HG03064 (cell line): ENCODE results near the gene STAM.
"Not testable (repeated sequence)": the region's sequence is repeated elsewhere in the genome, so short reads cannot be mapped to it uniquely, and the experiment has no call there.

ENCODE experiments used
- ATAC-seq: cut with Tn5 transposase; IDR thresholded peaks from one replicate; pipeline ENCODE4 v1.9.1; 2021; ENCODE audit warnings: low read depth; ENCODE audit not compliant: unreplicated experiment

STAM gene

DNA sequence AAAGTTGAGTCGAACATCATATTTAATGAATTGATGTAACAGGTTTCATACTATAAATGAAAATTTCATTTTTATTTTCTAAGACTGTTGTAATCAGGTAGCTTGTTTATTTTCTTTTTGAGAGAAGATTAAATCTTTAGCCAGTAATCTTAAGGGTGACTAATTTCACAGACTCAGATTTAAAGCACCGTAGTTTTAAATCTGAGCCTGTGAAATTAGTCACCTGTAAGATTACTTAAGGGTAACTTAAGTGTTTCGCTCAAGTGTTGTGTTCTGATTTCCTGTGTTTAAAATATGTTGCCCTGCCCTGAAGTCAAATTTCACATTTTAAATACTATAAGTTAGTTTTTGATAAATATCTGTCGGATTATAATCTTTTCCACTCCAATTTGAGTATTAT, 72.2 kb downstream of the STAM start:
- ATAC-seq, result no peak

DNA sequence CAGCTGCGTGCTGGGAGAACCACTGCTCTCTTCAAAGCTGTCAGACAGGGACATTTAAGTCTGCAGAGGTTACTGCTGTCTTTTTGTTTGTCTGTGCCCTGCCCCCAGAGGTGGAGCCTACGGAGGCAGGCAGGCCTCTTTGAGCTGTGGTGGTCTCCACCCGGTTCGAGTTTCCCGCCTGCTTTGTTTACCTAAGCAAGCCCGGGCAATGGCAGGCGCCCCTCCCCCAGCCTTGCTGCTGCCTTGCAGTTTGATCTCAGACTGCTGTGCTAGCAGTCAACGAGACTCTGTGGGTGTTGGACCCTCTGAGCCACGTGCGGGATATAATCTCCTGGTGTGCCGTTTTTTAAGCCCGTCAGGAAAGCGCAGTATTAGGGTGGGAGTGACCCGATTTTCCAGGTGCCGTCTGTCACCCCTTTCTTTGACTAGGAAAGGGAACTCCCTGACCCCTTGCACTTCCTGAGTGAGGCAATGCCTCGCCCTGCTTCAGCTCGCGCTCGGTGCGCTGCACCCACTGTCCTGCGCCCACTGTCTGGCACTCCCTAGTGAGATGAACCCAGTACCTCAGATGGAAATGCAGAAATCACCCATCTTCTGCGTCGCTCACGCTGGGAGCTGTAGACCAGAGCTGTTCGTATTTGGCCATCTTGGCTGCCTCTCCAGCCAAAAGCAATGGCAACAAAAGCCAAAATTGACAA, 78.5 kb downstream of the STAM start:
- ATAC-seq, result not testable (repeated sequence)

DNA sequence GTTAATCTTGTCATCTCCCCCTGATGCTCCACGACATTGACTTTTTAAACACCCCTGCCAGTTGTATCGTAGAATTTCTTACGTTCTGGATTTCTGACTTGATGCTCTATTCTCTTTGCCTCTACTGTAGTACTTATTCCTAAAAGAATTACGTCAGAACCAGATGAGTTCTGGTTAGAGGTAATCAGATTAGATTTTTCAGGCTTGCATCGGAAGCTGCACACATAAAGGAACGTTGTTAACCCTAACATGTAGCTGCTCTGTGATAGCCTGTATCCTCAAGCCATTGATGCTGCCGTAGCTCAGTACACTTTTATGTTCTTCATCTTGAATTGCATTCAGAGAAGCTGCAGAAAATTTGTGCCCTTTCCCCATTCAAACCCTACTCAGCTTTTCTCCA, 81.8 kb downstream of the STAM start:
- ATAC-seq, result no peak

GRCh38 chr10:17729630-17730029, 85.7 kb downstream of the STAM start:
- no peak for ATAC-seq

- no peak for ATAC-seq
Observed at GRCh38 chr10:17730667-17731066, 86.7 kb downstream of the STAM start.

DNA sequence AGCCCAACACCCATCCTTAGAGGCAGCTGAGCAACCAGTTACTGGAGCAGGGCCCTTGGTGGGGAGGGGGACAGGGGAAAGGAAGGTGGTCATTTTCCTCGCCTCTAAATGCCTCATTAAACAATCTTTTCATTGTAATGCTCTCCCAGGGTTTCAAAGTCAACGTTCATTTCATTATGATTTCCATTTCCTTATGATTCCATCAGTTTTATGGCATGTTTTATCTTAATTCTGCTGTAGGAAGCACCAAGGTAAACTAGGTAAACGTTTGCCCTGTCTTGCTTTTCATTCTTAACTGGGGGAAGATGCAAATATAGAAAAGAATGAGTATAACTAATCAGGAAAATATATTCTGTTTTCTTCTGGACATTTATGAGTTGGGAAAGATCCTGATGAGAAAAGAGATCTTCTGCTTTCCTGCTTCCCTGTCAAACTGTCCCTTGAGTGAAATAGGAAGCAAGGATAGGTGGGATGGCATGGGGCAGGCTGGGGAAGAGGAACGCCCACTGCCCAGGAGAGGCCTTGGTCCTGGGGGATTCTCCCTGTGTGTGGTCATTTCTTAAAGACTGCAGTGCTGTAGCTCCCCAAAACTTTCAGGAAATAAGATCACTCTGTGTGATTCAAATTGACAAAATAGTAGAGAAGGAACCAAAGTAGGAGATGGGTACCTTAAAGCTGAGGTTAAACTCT, 87.5 kb downstream of the STAM start:
- ATAC-seq, result no peak

DNA sequence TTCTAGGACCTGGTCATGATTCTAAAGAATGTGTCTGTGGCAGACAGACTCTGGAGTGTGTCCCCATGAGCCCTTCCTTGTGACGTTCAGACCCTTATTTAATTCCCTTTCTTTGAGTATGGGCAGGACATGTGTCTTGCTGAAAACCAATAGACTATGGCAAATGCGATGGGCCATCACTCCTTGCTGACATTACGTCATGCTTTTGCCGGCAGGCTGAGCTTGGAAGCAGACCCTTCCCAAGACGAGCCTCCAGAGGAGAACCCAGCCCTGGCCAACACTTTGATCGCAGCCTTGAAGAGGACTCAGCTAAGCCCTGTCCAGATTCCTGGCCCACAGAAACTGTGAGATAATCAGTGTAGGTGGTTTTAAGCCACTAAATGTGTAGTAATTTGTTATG, 89.7 kb downstream of the STAM start:
- ATAC-seq, result no peak

GRCh38 chr10:17734432-17735080, 90.6 kb downstream of the STAM start:
- ATAC-seq, result no peak

DNA sequence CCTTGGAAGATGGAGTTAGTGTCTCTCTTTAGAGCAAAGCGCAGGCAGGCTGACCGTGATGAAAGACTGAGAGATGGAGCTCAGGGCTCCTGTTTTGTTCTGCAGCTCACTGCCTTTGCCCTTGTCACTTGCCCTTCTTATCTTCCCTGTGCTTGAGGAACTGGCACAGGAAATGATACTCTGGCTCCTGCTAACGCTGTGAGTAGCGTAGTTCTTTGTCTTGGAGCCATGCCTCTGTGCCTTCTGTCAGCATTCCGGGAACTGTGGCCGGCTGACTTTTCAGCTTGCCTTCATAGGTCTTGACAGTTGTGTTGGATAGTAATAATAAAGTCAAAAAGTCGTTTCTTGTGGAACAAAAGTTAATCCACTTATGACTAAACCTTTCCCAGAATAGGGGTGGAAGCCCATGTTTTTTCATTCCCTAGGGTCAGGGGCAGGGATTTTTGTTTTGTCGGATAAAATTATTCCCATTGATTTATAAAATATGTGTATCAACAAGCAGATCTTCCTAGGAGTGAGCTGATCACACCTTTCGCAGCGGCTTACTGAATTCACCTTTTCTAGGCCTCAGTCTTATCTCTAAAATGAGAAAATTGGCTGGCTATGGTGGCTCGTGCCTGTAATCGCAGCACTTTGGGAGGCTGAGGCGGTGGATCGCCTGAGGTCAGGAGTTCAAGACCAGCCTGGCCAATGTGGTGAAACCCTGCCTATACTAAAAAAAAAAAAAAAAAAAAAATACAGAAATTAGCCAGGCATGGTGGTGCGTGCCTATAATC, 91.4 kb downstream of the STAM start:
- ATAC-seq, result no peak

- ATAC-seq, result no peak
Observed at GRCh38 chr10:17736223-17736622, 92.3 kb downstream of the STAM start.

DNA sequence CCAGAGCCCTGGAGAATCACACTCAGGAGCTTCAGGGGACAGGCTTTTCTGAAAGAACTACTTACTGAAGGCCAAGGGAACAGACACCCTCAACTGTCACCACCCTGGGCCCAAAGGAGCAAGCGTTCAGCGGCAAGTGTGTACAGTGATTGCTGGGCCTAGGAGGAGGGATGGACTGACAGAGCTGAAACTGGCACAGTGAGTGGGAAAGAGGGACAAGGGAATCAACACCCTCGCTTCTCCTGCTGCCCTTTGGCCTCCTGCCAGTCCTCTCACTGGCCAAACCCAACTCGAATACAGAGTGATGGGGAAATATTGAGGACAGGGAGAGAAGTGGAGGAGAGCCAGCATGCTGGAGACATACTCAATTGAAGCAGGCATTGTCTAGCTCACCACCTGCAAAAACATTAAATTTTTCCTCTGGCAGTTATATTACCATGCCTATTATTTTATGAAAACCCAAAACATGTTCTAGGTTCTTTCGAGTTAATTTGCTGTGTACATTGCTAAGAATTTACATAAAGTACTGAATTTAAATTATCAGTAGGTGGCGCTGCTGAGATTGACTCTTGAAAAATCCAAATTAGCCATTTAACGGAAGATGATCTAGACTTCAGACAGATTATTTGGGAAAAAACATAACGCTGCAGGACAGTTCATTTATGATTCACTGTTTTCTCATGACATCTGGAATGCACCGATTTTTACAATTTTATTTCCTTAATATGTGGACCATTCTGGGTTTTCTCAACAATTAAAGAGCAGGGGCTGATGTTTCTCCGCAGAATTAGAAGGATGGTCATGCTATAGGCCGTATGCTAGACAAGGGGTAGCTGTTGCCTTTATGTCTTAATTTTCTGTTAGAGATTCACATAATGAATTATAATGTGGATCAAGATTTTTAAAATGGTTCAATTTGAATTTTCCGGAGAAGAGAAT, 93.3 kb downstream of the STAM start:
- ATAC-seq, result no peak

GRCh38 chr10:17740668-17741067, 96.7 kb downstream of the STAM start:
- no peak for ATAC-seq

DNA sequence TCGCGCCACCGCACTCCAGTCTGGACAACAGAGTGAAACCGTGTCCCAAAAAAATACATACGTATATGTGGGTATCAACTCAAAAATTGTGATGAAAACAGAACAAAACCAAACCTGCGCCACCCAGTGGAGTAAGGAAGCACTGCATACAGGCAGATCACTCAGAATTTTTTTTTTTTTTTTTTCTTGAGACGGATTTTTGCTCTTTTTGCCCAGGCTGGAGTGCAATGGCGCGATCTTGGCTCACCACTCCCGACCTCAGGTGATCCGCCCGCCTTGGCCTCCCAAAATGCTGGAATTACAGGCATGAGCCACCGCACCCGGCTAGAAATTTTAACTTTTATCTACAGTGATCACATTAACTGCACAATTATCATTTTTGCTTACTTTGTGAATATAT, 99.0 kb downstream of the STAM start:
- ATAC-seq, result no peak

- no peak for ATAC-seq
Observed at GRCh38 chr10:17743437-17743836, 99.5 kb downstream of the STAM start.

- no peak for ATAC-seq
Observed at GRCh38 chr10:17744341-17744861, 100.5 kb downstream of the STAM start.

GRCh38 chr10:17747883-17748550, 104.1 kb downstream of the STAM start:
- ATAC-seq, result no peak

DNA sequence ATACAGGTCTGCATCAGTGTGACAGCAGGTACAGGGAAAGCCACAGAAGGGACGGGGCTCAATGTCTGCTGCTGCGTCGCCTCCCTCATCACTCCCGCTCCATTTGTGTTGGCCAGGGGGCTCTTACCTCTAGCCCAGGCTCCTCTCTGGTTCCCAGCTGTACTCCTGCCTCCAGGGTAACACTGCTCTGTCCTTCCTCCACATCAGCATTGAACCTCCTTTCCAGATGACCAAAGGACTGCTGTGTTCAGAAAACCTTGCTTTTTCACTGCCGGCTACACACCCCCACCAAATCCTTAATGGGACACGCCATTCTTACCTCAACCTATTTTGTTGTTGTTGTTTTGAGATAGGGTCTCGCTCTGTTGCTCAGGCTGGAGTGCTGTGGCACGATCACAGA, 105.9 kb downstream of the STAM start:
- ATAC-seq, result no peak

- ATAC-seq, result no peak
Observed at GRCh38 chr10:17751781-17752445, 108.0 kb downstream of the STAM start, which contains the start of gene TMEM236. TSS of gene TMEM236 (plus strand) at chr10:17752201. CDS start at chr10:17752296, 95 bp downstream.
